HCT116 (cell line): ENCODE measurements around the gene BRSK1. TPM values are rescaled to one million over a fixed set of nuclear protein-coding genes. Genes with fewer than 3 reads are reported as not detected.
A peak's percentile ranks its signal among the peaks of the same experiment; 100 is the strongest.
"Not testable (repeated sequence)": the region's sequence is repeated elsewhere in the genome, so short reads cannot be mapped to it uniquely, and the experiment has no call there.

Experiments used
- ATAC-seq: fragments of 200-7000 bp; cut with Tn5 transposase; 2 replicates; pipeline ENCODE4 v1.9.1; 2020; ENCODE audit warnings: mild to moderate bottlenecking, moderate library complexity
- BruUV-seq: library from RNA; stranded (reverse); fragments of 400-500 nt; replicated peaks from 2 replicates; lab custom pipeline; 2021; lab: Mats Ljungman, UMichigan
- CTCF ChIA-PET: fragments of 300-600 bp; sonication (Branson Sonifier 250); formaldehyde crosslinking; loops from one replicate; lab custom pipeline; 2021; ENCODE audit warnings: antibody characterized with exemption; lab: Charles Lee
- POLR2A ChIA-PET: fragments of 300-600, 350-600 bp; sonication (Branson Sonifier 250); formaldehyde crosslinking; loops from one replicate; lab custom pipeline; 2021; ENCODE audit warnings: antibody characterized with exemption; lab: Charles Lee
- RAD21 ChIA-PET, 2 experiments: fragments of 300-600 bp; sonication (Branson Sonifier 250); formaldehyde crosslinking; loops; one replicate each; lab custom pipeline; 2023; ENCODE audit warnings: low total read pairs in 2 of 2; ENCODE audit not compliant: uncharacterized antibody in 2 of 2, unreplicated experiment in 2 of 2, low non-redundant PET in 1 of 2; lab: Charles Lee
- DNase-seq: peaks from one replicate; pipeline ENCODE4 v3.0.0-alpha.2; 2010; ENCODE audit warnings: low read depth, low spot score
- H2AFZ ChIP-seq: fragments of 200-600 bp; shearing (Covaris generic), sonication (generic); 2 replicates; pipeline ENCODE4 v1.6.1; 2017; ENCODE audit warnings: low read depth, mixed run types, mixed read lengths, antibody characterized with exemption, low read length; ENCODE audit not compliant: poor library complexity, severe bottlenecking
- H3K27ac ChIP-seq: 2 replicates; pipeline ENCODE4 v1.5.1; 2012; ENCODE audit warnings: low read depth, low read length
- H3K27me3 ChIP-seq: fragments of 200-600 bp; sonication (generic); 2 replicates; pipeline ENCODE4 v1.6.1; 2016; ENCODE audit warnings: mixed run types, low read length, mixed read lengths; ENCODE audit not compliant: insufficient read depth
- H3K36me3 ChIP-seq, 2 experiments: fragments of 200-500 bp in 1 of 2; fragments of 200-600 bp in 1 of 2; sonication (Bioruptor generic) in 1 of 2; sonication (generic) in 1 of 2; 2 replicates each; pipeline versions ENCODE4 v1.5.1 to v1.6.1; 2014 to 2016; ENCODE audit warnings: low read length in 2 of 2, inconsistent platforms in 1 of 2, mixed read lengths in 1 of 2, mixed run types in 1 of 2; ENCODE audit not compliant: insufficient read depth in 2 of 2, control insufficient read depth in 1 of 2
- H3K4me1 ChIP-seq, 2 experiments: fragments of 200-600 bp in 1 of 2; sonication (generic) in 1 of 2; 2 replicates each; pipeline versions ENCODE4 v1.5.1 to v1.6.1; 2012 to 2017; ENCODE audit warnings: low read length in 2 of 2, inconsistent platforms in 1 of 2, mild to moderate bottlenecking in 1 of 2, mixed read lengths in 1 of 2, mixed run types in 1 of 2, moderate library complexity in 1 of 2; ENCODE audit not compliant: insufficient read depth in 2 of 2, control insufficient read depth in 1 of 2
- H3K4me2 ChIP-seq: fragments of 200-600 bp; sonication (generic); 2 replicates; pipeline ENCODE4 v1.6.1; 2017; ENCODE audit warnings: mixed run types, low read length, mixed read lengths
- H3K4me3 ChIP-seq, 2 experiments: fragments of 200-600 bp in 1 of 2; sonication (generic) in 1 of 2; replicated peaks in 1 of 2; 2 replicates each; pipeline ENCODE4 v1.5.1; 2011 to 2016; ENCODE audit warnings: low read length in 2 of 2, control low read depth in 1 of 2, low read depth in 1 of 2, mild to moderate bottlenecking in 1 of 2, mixed read lengths in 1 of 2, mixed run types in 1 of 2
- H3K79me2 ChIP-seq: fragments of 200-600 bp; sonication (generic); 2 replicates; pipeline ENCODE4 v1.6.1; 2017; ENCODE audit warnings: mild to moderate bottlenecking, mixed run types, low read length, moderate library complexity, mixed read lengths; ENCODE audit not compliant: insufficient read depth
- H3K9ac ChIP-seq: fragments of 200-600 bp; sonication (generic); 2 replicates; pipeline ENCODE4 v1.6.1; 2016; ENCODE audit warnings: low read length, mixed read lengths
- H3K9me2 ChIP-seq: fragments of 200-600 bp; sonication (generic), shearing (Covaris generic); 2 replicates; pipeline ENCODE4 v1.6.1; 2017; ENCODE audit warnings: mixed run types, mild to moderate bottlenecking, moderate library complexity; ENCODE audit not compliant: insufficient read depth
- H3K9me3 ChIP-seq, 2 experiments: fragments of 200-500 bp in 1 of 2; fragments of 200-600 bp in 1 of 2; sonication (Bioruptor generic) in 1 of 2; sonication (generic) in 1 of 2; 2 replicates each; pipeline ENCODE4 v1.6.1; 2014 to 2017; ENCODE audit warnings: low read length in 2 of 2, mixed read lengths in 2 of 2, inconsistent platforms in 1 of 2, low read depth in 1 of 2, mild to moderate bottlenecking in 1 of 2, mixed run types in 1 of 2, moderate library complexity in 1 of 2; ENCODE audit not compliant: control insufficient read depth in 1 of 2, insufficient read depth in 1 of 2
- H4K20me1 ChIP-seq: fragments of 200-600 bp; sonication (generic), shearing (Covaris generic); 2 replicates; pipeline ENCODE4 v1.6.1; 2017; ENCODE audit warnings: mixed run types, mild to moderate bottlenecking, moderate library complexity; ENCODE audit not compliant: insufficient read depth
- ELF1 ChIP-seq: IDR thresholded peaks from 2 replicates; pipeline ENCODE4 v1.6.1; 2012; ENCODE audit warnings: low read depth, borderline replicate concordance
- FOSL1 ChIP-seq: IDR thresholded peaks from 2 replicates; pipeline ENCODE4 v1.6.1; 2012; ENCODE audit warnings: low read depth
- intact Hi-C: fragments of 100-400 bp; cut with micrococcal nuclease; formaldehyde crosslinking; loops from 2 replicates; pipeline ENCODE4 v1.10.0; 2022
- total RNA-seq: library from RNA; stranded (reverse); gene quantifications from one replicate; pipeline ENCODE4 v1.2.1, GENCODE V29; 2021; ENCODE audit not compliant: unreplicated experiment

BRSK1 gene
- total RNA-seq, 1 experiment from 2014 or later, result 33.3 TPM

DNA sequence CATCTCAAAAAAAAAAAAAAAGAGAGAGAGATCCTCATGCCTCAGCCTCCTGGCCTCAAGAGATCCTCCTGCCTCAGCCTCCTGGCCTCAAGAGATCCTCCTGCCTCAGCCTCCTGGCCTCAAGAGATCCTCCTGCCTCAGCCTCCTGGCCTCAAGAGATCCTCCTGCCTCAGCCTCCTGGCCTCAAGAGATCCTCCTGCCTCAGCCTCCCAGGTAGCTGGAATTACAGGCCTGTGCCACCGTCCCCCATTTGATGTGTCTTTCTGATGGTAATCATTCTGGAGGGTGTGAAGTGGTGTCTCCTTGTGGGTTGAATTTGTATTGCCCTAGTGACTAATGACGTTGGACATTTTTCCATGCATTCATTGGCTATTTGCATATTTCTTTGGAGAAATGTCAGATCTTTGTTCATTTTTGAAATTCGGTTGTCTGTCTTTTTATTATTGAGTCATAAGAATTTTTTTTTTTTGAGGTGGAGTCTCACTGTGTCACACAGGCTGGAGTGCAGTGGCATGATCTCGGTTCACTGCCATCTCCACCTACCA lies 45.0 kb downstream of the BRSK1 start:
- DNase-seq, RAD21 ChIA-PET: not testable (repeated sequence)
- CTCF ChIA-PET, result interaction anchor here (1.3 kb wide), 1 partner anchor 10 kb away, joined by 3 read pairs; no protein-coding TSS in a partner anchor

DNA sequence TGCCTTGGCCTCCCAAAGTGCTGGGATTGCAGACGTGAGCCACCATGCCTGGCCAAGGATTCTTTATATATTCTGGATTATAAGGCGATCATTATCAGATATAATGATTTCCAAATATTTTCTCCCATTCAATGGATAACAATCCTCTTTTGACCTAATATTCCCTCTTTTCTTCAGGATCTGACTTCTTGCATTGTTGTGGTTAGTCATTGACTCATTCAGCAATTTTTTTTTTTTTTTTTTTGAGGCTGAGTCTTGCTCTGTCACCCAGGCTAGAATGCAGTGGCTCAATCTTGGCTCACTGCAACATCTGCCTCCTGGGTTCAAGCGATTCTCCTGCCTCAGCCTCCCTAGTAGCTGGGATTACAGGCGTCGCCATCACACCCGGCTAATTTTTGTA lies 46.0 kb downstream of the BRSK1 start:
- H3K9me3 ChIP-seq, H3K27ac ChIP-seq, RAD21 ChIA-PET, H3K9me2 ChIP-seq, intact Hi-C loops, POLR2A ChIA-PET, H3K9ac ChIP-seq, BruUV-seq, H3K79me2 ChIP-seq, H3K27me3 ChIP-seq, H2AFZ ChIP-seq, DNase-seq, H4K20me1 ChIP-seq, H3K36me3 ChIP-seq, H3K4me3 ChIP-seq: not testable (repeated sequence)
- TF ChIP-seq FOSL1, result peak; percentile 39; the same call in 1 of the 2 replicates
- peak; percentile 28; the same call in 1 of the 2 replicates for ATAC-seq
- peak overlapping the region; percentile 25; the same call in 1 of the 2 replicates for H3K4me2 ChIP-seq
- CTCF ChIA-PET, result interaction anchor here (1.3 kb wide), 1 partner anchor 10 kb away, joined by 3 read pairs; no protein-coding TSS in a partner anchor
- peaks cover 5 to 28% of the 10 kb centered on the region in 2 experiments; a peak in 3 of 4 replicates for H3K4me1 ChIP-seq

More for the DNA sequence above, 45.0 kb downstream of the BRSK1 start:
- H3K36me3 ChIP-seq, H3K27me3 ChIP-seq, H2AFZ ChIP-seq, intact Hi-C loops, H3K9me3 ChIP-seq, H3K79me2 ChIP-seq, POLR2A ChIA-PET, H3K9me2 ChIP-seq, H3K9ac ChIP-seq, H3K4me3 ChIP-seq, H3K27ac ChIP-seq, H3K4me2 ChIP-seq, H4K20me1 ChIP-seq, BruUV-seq: not testable (repeated sequence)
- peaks cover 5 to 25% of the 10 kb centered on the region in 2 experiments; a peak in 3 of 4 replicates for H3K4me1 ChIP-seq
- peak; percentile 58 for ATAC-seq

- no peak overlapping the region for H3K27ac ChIP-seq
- H3K9me2 ChIP-seq, result no peaks in the 10 kb centered on the region
- H3K4me1 ChIP-seq, result peaks cover 7 to 28% of the 10 kb centered on the region in 2 experiments
- H3K27me3 ChIP-seq, result no peaks in the 10 kb centered on the region
- no peak for ATAC-seq
- ChIA-PET POLR2A (no interaction called here), RAD21 (no interaction called here), CTCF (no interaction called here)
- BruUV-seq, result no TSS peak
- H3K9ac ChIP-seq, result no peak overlapping the region
- TF ChIP-seq ELF1, result no peak
- no peaks in the 10 kb centered on the region for H3K79me2 ChIP-seq
- intact Hi-C loops, result no loop called here
- H2AFZ ChIP-seq, result no peak overlapping the region
- DNase-seq, result no peak
- no peak overlapping the region for H3K4me3 ChIP-seq
- H3K36me3 ChIP-seq, result no peaks in the 10 kb centered on the region
- no peaks in the 10 kb centered on the region for H3K9me3 ChIP-seq
- no peaks in the 10 kb centered on the region for H4K20me1 ChIP-seq
- H3K4me2 ChIP-seq, result no peak overlapping the region
Observed at GRCh38 chr19:55333870-55334269, 50.1 kb downstream of the BRSK1 start.
